ENCODE measurements around the gene MAML1.
A peak's percentile ranks its signal among the peaks of the same experiment; 100 is the strongest.
"Not testable (repeated sequence)": the region's sequence is repeated elsewhere in the genome, so short reads cannot be mapped to it uniquely, and the experiment has no call there.

The MAML1 gene

GRCh38 chr5:179720222-179720621 is 12.4 kb upstream of the MAML1 start:
- H3K4me3 Mint-ChIP-seq, result no peak overlapping the region
- H3K4me1 Mint-ChIP-seq, result peaks cover 3% of the 10 kb centered on the region
- H3K27me3 Mint-ChIP-seq, result no peaks in the 10 kb centered on the region
- DNase-seq, result no peak
- no peak overlapping the region for H3K27ac Mint-ChIP-seq
- peaks cover 64% of the 10 kb centered on the region for H3K36me3 Mint-ChIP-seq
- H3K9me3 Mint-ChIP-seq, result no peaks in the 10 kb centered on the region
- CTCF ChIA-PET, result interaction anchor here (1.6 kb wide), 1 partner anchor 9 kb away, joined by 4 read pairs; no protein-coding TSS in a partner anchor

GRCh38 chr5:179724163-179724562 is 8.5 kb upstream of the MAML1 start:
- no peak for DNase-seq
- Mint-ChIP-seq H3K9me3 (no peaks in the 10 kb centered on the region), H3K36me3 (peaks cover 58% of the 10 kb centered on the region), H3K4me3 (no peak overlapping the region), H3K27me3 (no peaks in the 10 kb centered on the region), H3K27ac (no peak overlapping the region), H3K4me1 (no peaks in the 10 kb centered on the region)
- CTCF ChIA-PET, result no interaction called here

GRCh38 chr5:179727106-179727505 is 5.5 kb upstream of the MAML1 start:
- CTCF ChIA-PET, result no interaction called here
- Mint-ChIP-seq H3K27ac (peak overlapping the region; percentile 13), H3K9me3 (no peaks in the 10 kb centered on the region), H3K4me1 (peaks cover 11% of the 10 kb centered on the region), H3K27me3 (no peaks in the 10 kb centered on the region), H3K36me3 (peaks cover 65% of the 10 kb centered on the region), H3K4me3 (no peak overlapping the region)
- DNase-seq, result no peak

- no peaks in the 10 kb centered on the region for H3K27me3 Mint-ChIP-seq
- CTCF ChIA-PET, result interaction anchor here (1.3 to 1.9 kb wide), 3 partner anchors 8 to 30 kb away, joined by 3 to 4 read pairs (median 4); no protein-coding TSS in a partner anchor
- H3K4me3 Mint-ChIP-seq, result no peak overlapping the region
Measured at GRCh38 chr5:179729303-179729702, 3.3 kb upstream of the MAML1 start.

GRCh38 chr5:179729727-179730126 is 2.9 kb upstream of the MAML1 start:
- DNase-seq, result no peak
- Mint-ChIP-seq H3K9me3 (no peaks in the 10 kb centered on the region), H3K36me3 (peaks cover 50% of the 10 kb centered on the region), H3K27ac (no peak overlapping the region), H3K4me3 (no peak overlapping the region), H3K4me1 (peaks cover 24% of the 10 kb centered on the region), H3K27me3 (no peaks in the 10 kb centered on the region)
- CTCF ChIA-PET, result interaction anchor here (1.3 to 1.9 kb wide), 3 partner anchors 9 to 30 kb away, joined by 3 to 4 read pairs (median 4); no protein-coding TSS in a partner anchor

More at GRCh38 chr5:179729303-179729702, 3.3 kb upstream of the MAML1 start:
- Mint-ChIP-seq H3K27ac (no peak overlapping the region), H3K9me3 (no peaks in the 10 kb centered on the region), H3K4me1 (peaks cover 20% of the 10 kb centered on the region), H3K36me3 (peaks cover 51% of the 10 kb centered on the region)
- no peak for DNase-seq

- CTCF ChIA-PET, result interaction anchor here (1.3 to 1.9 kb wide), 3 partner anchors 9 to 31 kb away, joined by 3 to 4 read pairs (median 4); no protein-coding TSS in a partner anchor
- H3K36me3 Mint-ChIP-seq, result peaks cover 50% of the 10 kb centered on the region
- no peaks in the 10 kb centered on the region for H3K9me3 Mint-ChIP-seq
- no peak overlapping the region for H3K4me3 Mint-ChIP-seq
- H3K27ac Mint-ChIP-seq, result no peak overlapping the region
- H3K27me3 Mint-ChIP-seq, result no peaks in the 10 kb centered on the region
- DNase-seq, result no peak
- H3K4me1 Mint-ChIP-seq, result peaks cover 27% of the 10 kb centered on the region
Measured at GRCh38 chr5:179730356-179730755, 2.3 kb upstream of the MAML1 start.

GRCh38 chr5:179730852-179731251 is 1.8 kb upstream of the MAML1 start:
- Mint-ChIP-seq H3K27me3 (no peaks in the 10 kb centered on the region), H3K4me1 (peaks cover 30% of the 10 kb centered on the region), H3K36me3 (peaks cover 52% of the 10 kb centered on the region), H3K4me3 (no peak overlapping the region), H3K9me3 (no peaks in the 10 kb centered on the region), H3K27ac (peak overlapping the region; percentile 15)
- DNase-seq, result no peak
- CTCF ChIA-PET, result no interaction called here

GRCh38 chr5:179731791-179732411 is 721 bp upstream of the MAML1 start:
- Mint-ChIP-seq H3K36me3 (peaks cover 49% of the 10 kb centered on the region), H3K4me3 (peak overlapping the region; percentile 77), H3K4me1 (peaks cover 33% of the 10 kb centered on the region), H3K27ac (peak overlapping the region; percentile 88), H3K27me3 (no peaks in the 10 kb centered on the region), H3K9me3 (no peaks in the 10 kb centered on the region)
- DNase-seq, result no peak
- CTCF ChIA-PET, result interaction anchor here (0.9 to 1.3 kb wide), 4 partner anchors 23 to 105 kb away, joined by 3 to 6 read pairs (median 4); no protein-coding TSS in a partner anchor

- Mint-ChIP-seq H3K27ac (peak overlapping the region; percentile 94), H3K9me3 (no peaks in the 10 kb centered on the region), H3K4me3 (peak overlapping the region; percentile 97), H3K27me3 (no peaks in the 10 kb centered on the region), H3K4me1 (peaks cover 42% of the 10 kb centered on the region), H3K36me3 (peaks cover 48% of the 10 kb centered on the region)
- DNase-seq, result peak; percentile 62
- CTCF ChIA-PET, result interaction anchor here (0.9 to 1.3 kb wide), 2 partner anchors 30 to 104 kb away, joined by 3 to 6 read pairs; no protein-coding TSS in a partner anchor
Measured at GRCh38 chr5:179732918-179733771, 523 bp downstream of the MAML1 start.

GRCh38 chr5:179733772-179734126 is 1.1 kb downstream of the MAML1 start:
- peak overlapping the region; percentile 97 for H3K4me3 Mint-ChIP-seq
- CTCF ChIA-PET, result no interaction called here
- no peaks in the 10 kb centered on the region for H3K27me3 Mint-ChIP-seq
- no peaks in the 10 kb centered on the region for H3K9me3 Mint-ChIP-seq
- no peak for DNase-seq
- H3K4me1 Mint-ChIP-seq, result peaks cover 48% of the 10 kb centered on the region
- H3K27ac Mint-ChIP-seq, result peak overlapping the region; percentile 94
- peaks cover 51% of the 10 kb centered on the region for H3K36me3 Mint-ChIP-seq

GRCh38 chr5:179734536-179735164 is 2.0 kb downstream of the MAML1 start:
- peaks cover 50% of the 10 kb centered on the region for H3K4me1 Mint-ChIP-seq
- peaks cover 50% of the 10 kb centered on the region for H3K36me3 Mint-ChIP-seq
- peak overlapping the region; percentile 97 for H3K4me3 Mint-ChIP-seq
- no peak for DNase-seq
- no peaks in the 10 kb centered on the region for H3K27me3 Mint-ChIP-seq
- no peaks in the 10 kb centered on the region for H3K9me3 Mint-ChIP-seq
- H3K27ac Mint-ChIP-seq, result peak overlapping the region; percentile 94
- CTCF ChIA-PET, result interaction anchor here (0.7 kb wide), 1 partner anchor 950 kb away, joined by 3 read pairs; no protein-coding TSS in a partner anchor

GRCh38 chr5:179738742-179739141 is 6.1 kb downstream of the MAML1 start:
- no peak for DNase-seq
- Mint-ChIP-seq H3K36me3 (peaks cover 44% of the 10 kb centered on the region), H3K27ac (peak overlapping the region; percentile 73), H3K9me3 (no peaks in the 10 kb centered on the region), H3K4me1 (peaks cover 48% of the 10 kb centered on the region), H3K27me3 (no peaks in the 10 kb centered on the region), H3K4me3 (no peak overlapping the region)
- CTCF ChIA-PET, result interaction anchor here (0.6 to 2.4 kb wide), 3 partner anchors 9 to 837 kb away, joined by 3 to 10 read pairs (median 4); no protein-coding TSS in a partner anchor

GRCh38 chr5:179744106-179744505 is 11.5 kb downstream of the MAML1 start:
- H3K4me3 Mint-ChIP-seq, H3K27me3 Mint-ChIP-seq, DNase-seq, CTCF ChIA-PET, H3K9me3 Mint-ChIP-seq, H3K27ac Mint-ChIP-seq: not testable (repeated sequence)
- H3K36me3 Mint-ChIP-seq, result peaks cover 23% of the 10 kb centered on the region
- H3K4me1 Mint-ChIP-seq, result peaks cover 17% of the 10 kb centered on the region

GRCh38 chr5:179746872-179747271 is 14.2 kb downstream of the MAML1 start:
- Mint-ChIP-seq H3K9me3 (no peaks in the 10 kb centered on the region), H3K27me3 (no peaks in the 10 kb centered on the region), H3K4me3 (no peak overlapping the region), H3K4me1 (peaks cover 8% of the 10 kb centered on the region), H3K27ac (no peak overlapping the region), H3K36me3 (peaks cover 20% of the 10 kb centered on the region)
- CTCF ChIA-PET, result no interaction called here
- DNase-seq, result no peak
